Ishikawa (cell line): ENCODE results near the gene WFDC1.

Experiments
- CEBPB ChIP-seq: IDR thresholded peaks from 2 replicates; pipeline ENCODE4 v1.6.1; 2012
- CREB1 ChIP-seq: IDR thresholded peaks from 2 replicates; pipeline ENCODE4 v1.6.1; 2012; ENCODE audit warnings: low read depth
- EGR1 ChIP-seq: IDR thresholded peaks from 2 replicates; pipeline ENCODE4 v1.6.1; 2012
- EP300 ChIP-seq: IDR thresholded peaks from 2 replicates; pipeline ENCODE4 v1.6.1; 2012; ENCODE audit warnings: borderline replicate concordance
- FOXM1 ChIP-seq: IDR thresholded peaks from 2 replicates; pipeline ENCODE4 v1.6.1; 2012; ENCODE audit warnings: low read depth, borderline replicate concordance
- MAX ChIP-seq: IDR thresholded peaks from 2 replicates; pipeline ENCODE4 v1.6.1; 2012
- NFIC ChIP-seq: IDR thresholded peaks from 2 replicates; pipeline ENCODE4 v1.6.1; 2012
- RAD21 ChIP-seq: IDR thresholded peaks from 2 replicates; pipeline ENCODE4 v1.6.1; 2012; ENCODE audit warnings: low read depth
- REST ChIP-seq: IDR thresholded peaks from 2 replicates; pipeline ENCODE4 v1.6.1; 2012; ENCODE audit warnings: low read depth, mild to moderate bottlenecking
- TAF1 ChIP-seq: IDR thresholded peaks from 2 replicates; pipeline ENCODE4 v1.6.1; 2012; ENCODE audit warnings: low read depth, mild to moderate bottlenecking
- TCF12 ChIP-seq: IDR thresholded peaks from 2 replicates; pipeline ENCODE4 v1.6.1; 2012; ENCODE audit warnings: low read depth
- TEAD4 ChIP-seq: IDR thresholded peaks from 2 replicates; pipeline ENCODE4 v1.6.1; 2012
- USF1 ChIP-seq: IDR thresholded peaks from 2 replicates; pipeline ENCODE4 v1.6.1; 2012
- YY1 ChIP-seq: IDR thresholded peaks from 2 replicates; pipeline ENCODE4 v1.6.1; 2012; ENCODE audit warnings: low read depth
- ZBTB7A ChIP-seq: IDR thresholded peaks from 2 replicates; pipeline ENCODE4 v1.6.1; 2012; ENCODE audit warnings: low read depth

WFDC1 gene

DNA sequence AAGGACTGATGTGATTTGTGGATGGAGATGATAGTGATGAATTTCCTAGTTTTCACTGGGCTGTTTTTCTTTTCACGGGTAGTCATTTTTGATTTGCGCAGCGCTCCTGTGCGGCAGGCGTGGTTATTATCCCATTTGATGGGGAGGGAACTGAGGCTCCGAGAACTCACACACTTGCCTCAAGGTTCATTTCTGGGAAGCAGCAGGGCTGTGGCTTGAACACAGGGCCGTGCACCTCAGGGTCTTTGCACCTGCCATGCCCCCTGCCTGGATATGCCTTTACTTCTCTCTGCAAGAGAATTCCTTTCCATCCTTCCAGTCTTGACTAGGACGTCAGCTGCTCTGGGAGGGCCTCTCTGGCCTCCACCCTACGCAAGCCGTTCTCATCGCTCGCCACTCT, 16.3 kb upstream of the WFDC1 start:
- TF ChIP-seq USF1, result no peak
- no peak for TF ChIP-seq ZBTB7A
- TF ChIP-seq MAX, result no peak
- TF ChIP-seq TAF1, result no peak
- TF ChIP-seq RAD21, result no peak
- no peak for TF ChIP-seq REST
- TF ChIP-seq NFIC, result no peak
- no peak for TF ChIP-seq FOXM1
- TF ChIP-seq CEBPB, result no peak
- TF ChIP-seq CREB1, result no peak
- no peak for TF ChIP-seq EGR1
- no peak for TF ChIP-seq EP300
- TF ChIP-seq TEAD4, result no peak
- TF ChIP-seq TCF12, result no peak

DNA sequence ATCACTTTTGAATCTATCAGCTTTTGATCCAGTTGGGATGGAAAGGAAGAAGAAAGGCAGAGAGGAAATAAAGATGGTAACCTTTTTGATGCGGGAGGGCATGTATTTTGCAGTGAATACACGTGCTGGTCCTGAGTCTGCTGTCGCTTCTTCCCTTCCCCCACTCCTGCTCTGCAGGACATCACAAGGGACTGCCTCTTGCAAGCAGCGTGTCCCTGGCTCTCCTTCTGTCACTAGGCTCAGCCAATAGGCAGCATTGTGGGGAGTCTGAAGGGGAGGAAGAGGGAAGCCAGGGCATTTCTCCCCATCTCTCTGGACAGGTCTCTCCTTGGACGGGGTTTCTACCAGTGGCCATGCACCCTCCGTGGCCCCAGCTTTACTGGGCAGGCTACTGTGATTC, 15.7 kb upstream of the WFDC1 start:
- TF ChIP-seq RAD21, result no peak
- no peak for TF ChIP-seq TCF12
- TF ChIP-seq CEBPB, result no peak
- TF ChIP-seq ZBTB7A, result no peak
- no peak for TF ChIP-seq TAF1
- no peak for TF ChIP-seq MAX
- no peak for TF ChIP-seq NFIC
- TF ChIP-seq YY1, result no peak
- no peak for TF ChIP-seq TEAD4

DNA sequence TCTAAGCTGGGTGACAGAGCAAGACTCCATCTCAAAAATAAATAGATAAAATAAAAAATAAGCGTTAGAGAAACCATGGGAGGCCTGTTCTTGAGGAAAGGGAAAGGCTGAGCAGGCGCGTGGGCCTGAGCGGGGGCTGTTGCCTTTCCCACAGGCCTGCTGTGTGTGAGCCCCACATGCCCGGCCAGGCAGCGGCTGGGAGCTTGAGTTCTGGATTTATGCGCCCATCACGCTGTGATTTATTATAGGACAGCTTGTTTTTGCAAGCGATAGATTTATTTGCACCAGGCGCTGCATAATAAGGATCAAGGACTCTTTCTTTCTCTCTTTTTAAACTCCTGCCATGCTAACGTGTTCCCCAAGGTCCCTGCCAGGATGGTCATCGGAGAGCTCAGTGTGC, 14.8 kb upstream of the WFDC1 start:
- TF ChIP-seq MAX, result no peak
- no peak for TF ChIP-seq RAD21
- TF ChIP-seq EGR1, result no peak
- TF ChIP-seq CREB1, result no peak
- no peak for TF ChIP-seq CEBPB
- TF ChIP-seq TCF12, result no peak
- TF ChIP-seq FOXM1, result no peak
- TF ChIP-seq REST, result no peak
- no peak for TF ChIP-seq NFIC
- no peak for TF ChIP-seq TEAD4

- no peak for TF ChIP-seq TAF1
- TF ChIP-seq FOXM1, result no peak
- no peak for TF ChIP-seq CREB1
- TF ChIP-seq CEBPB, result peak; percentile 74
- no peak for TF ChIP-seq TCF12
- TF ChIP-seq NFIC, result no peak
These were observed 13.6 kb upstream of the WFDC1 start for GRCh38 chr16:84281074-84281473.

- TF ChIP-seq YY1 (no peak), EP300 (no peak), RAD21 (no peak), NFIC (no peak), MAX (no peak), USF1 (no peak), TAF1 (no peak), EGR1 (no peak), CREB1 (no peak), CEBPB (no peak), TEAD4 (no peak), FOXM1 (no peak), TCF12 (no peak), ZBTB7A (no peak), REST (no peak)
These were observed 12.1 kb upstream of the WFDC1 start for GRCh38 chr16:84282533-84282932.
